Measurements from ENCODE around the gene PIK3R3. TPM values are rescaled to one million over a fixed set of nuclear protein-coding genes. Genes with fewer than 3 reads are reported as not detected.

Gene PIK3R3
- total RNA-seq, 1 donor from 2014 or later, result 38.1 TPM

DNA sequence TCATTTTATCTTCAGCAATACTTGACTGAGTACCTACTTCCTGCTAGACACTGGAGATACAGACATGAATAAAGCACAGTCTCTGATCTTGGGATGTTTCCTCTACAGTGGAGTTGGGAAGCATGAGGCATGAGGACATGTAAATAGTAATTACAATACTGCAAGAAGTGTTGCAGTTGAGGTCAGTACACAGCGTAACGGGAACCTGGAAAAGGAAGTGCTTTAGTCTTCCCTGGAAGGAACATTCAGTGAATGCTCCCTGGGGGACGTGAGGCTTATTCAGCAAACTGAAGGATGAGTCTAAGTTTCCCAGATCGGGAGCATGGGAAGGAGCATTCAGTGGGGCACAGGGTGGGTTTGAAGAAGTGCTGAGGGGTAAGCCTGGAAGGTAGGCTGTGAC lies 112.4 kb downstream of the PIK3R3 start:
- Mint-ChIP-seq H3K27me3 (ENCODE audit: unreplicated experiment) (no peaks in the 10 kb centered on the region), H3K36me3 (ENCODE audit: low read depth, unreplicated experiment) (peaks cover 14% of the 10 kb centered on the region), H3K9me3 (ENCODE audit: unreplicated experiment) (no peaks in the 10 kb centered on the region), H3K4me1 (ENCODE audit: unreplicated experiment) (no peaks in the 10 kb centered on the region), H3K27ac (ENCODE audit: unreplicated experiment) (no peak overlapping the region), H3K4me3 (ENCODE audit: unreplicated experiment) (no peak overlapping the region)
- TF ChIP-seq, protein P1, sequence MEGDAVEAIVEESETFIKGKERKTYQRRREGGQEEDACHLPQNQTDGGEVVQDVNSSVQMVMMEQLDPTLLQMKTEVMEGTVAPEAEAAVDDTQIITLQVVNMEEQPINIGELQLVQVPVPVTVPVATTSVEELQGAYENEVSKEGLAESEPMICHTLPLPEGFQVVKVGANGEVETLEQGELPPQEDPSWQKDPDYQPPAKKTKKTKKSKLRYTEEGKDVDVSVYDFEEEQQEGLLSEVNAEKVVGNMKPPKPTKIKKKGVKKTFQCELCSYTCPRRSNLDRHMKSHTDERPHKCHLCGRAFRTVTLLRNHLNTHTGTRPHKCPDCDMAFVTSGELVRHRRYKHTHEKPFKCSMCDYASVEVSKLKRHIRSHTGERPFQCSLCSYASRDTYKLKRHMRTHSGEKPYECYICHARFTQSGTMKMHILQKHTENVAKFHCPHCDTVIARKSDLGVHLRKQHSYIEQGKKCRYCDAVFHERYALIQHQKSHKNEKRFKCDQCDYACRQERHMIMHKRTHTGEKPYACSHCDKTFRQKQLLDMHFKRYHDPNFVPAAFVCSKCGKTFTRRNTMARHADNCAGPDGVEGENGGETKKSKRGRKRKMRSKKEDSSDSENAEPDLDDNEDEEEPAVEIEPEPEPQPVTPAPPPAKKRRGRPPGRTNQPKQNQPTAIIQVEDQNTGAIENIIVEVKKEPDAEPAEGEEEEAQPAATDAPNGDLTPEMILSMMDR (IDR thresholded peaks at IDR 0.05; ENCODE audit: unreplicated experiment), result no peak
- no peak for DNase-seq (ENCODE audit: low spot score)

DNA sequence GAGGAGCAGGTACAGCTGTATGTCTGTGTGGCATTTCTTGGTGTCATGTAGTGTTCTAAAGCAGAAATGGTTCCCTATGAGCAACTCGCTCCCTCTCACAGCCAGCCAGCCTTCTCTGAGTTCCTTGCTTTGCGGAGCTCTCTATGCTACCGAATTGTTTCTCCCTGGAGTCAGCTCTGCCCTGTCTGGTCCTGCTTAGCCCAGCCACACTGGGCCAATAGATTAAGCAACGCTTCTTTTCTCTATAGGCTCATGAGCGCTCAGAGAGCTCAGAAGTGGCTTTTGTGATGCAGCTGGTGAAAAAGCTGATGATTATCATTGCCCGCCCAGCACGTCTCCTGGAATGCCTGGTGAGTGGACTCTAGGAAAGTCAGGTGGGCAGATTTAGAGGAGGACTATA lies 113.1 kb downstream of the PIK3R3 start:
- DNase-seq (ENCODE audit: low spot score), result no peak
- TF ChIP-seq, protein P1 (IDR thresholded peaks at IDR 0.05; ENCODE audit: unreplicated experiment), result no peak
- H3K4me3 Mint-ChIP-seq (ENCODE audit: unreplicated experiment), result no peak overlapping the region

DNA sequence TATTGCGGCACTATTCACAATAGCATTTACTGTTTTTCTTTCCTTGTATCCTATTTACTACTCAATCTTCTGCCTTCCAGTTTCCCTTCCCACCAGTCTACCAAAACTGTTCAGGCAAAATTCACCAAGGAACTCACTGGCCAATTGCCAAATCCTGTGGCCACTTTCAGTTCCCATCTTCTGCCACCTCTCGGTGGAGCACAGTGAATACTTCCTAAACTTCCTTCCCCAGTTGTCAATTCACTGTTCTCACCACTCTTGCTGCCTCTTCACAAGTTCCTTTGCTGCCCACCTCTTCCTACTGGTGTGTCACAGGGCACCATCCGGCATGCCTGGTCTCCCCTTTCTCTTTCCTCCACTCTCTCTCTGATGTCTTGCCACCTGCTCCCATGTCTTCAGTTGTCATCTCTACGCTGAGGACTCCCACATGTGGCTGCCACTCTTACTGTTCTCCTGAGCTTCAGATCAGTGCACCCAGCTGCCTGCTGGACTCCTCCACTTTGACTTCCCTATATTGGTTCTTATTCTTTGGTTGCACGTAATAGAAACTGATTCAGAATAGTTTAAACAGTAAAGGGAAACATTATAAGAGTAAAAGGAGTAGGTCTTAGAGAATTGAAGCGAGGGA lies 114.4 kb downstream of the PIK3R3 start:
- Mint-ChIP-seq H3K36me3 (ENCODE audit: low read depth, unreplicated experiment) (peaks cover 4% of the 10 kb centered on the region), H3K27me3 (ENCODE audit: unreplicated experiment) (no peaks in the 10 kb centered on the region), H3K9me3 (ENCODE audit: unreplicated experiment) (no peaks in the 10 kb centered on the region), H3K4me3 (ENCODE audit: unreplicated experiment) (no peak overlapping the region), H3K4me1 (ENCODE audit: unreplicated experiment) (no peaks in the 10 kb centered on the region), H3K27ac (ENCODE audit: unreplicated experiment) (no peak overlapping the region)
- no peak for DNase-seq (ENCODE audit: low spot score)
- TF ChIP-seq, protein P1 (IDR thresholded peaks at IDR 0.05; ENCODE audit: unreplicated experiment), result no peak

More for the DNA sequence above, 113.1 kb downstream of the PIK3R3 start:
- Mint-ChIP-seq H3K9me3 (ENCODE audit: unreplicated experiment) (no peaks in the 10 kb centered on the region), H3K4me1 (ENCODE audit: unreplicated experiment) (no peaks in the 10 kb centered on the region), H3K36me3 (ENCODE audit: low read depth, unreplicated experiment) (peaks cover 12% of the 10 kb centered on the region), H3K27me3 (ENCODE audit: unreplicated experiment) (no peaks in the 10 kb centered on the region), H3K27ac (ENCODE audit: unreplicated experiment) (no peak overlapping the region)

DNA sequence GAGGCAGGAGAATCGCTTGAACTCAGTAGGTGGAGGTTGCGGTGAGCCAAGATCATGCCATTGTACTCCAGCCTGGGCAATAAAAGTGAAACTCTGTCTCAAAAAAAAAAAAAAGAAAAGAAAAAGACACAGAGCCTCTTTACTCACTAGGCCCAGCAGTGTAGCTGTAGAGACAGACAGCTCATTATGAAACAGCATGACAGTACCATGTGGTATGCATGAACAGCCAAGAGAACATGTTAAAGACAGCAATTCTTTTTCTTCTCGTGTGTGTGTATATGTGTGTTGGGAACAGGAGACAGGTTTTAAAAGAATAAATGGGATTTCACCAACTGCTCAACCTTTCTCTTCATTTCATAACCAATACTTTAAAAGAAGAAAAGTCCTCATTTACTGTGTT lies 118.8 kb downstream of the PIK3R3 start:
- Mint-ChIP-seq H3K4me3 (ENCODE audit: unreplicated experiment) (no peak overlapping the region), H3K27me3 (ENCODE audit: unreplicated experiment) (no peaks in the 10 kb centered on the region), H3K36me3 (ENCODE audit: low read depth, unreplicated experiment) (peaks cover 10% of the 10 kb centered on the region), H3K4me1 (ENCODE audit: unreplicated experiment) (peaks cover 3% of the 10 kb centered on the region), H3K9me3 (ENCODE audit: unreplicated experiment) (no peaks in the 10 kb centered on the region), H3K27ac (ENCODE audit: unreplicated experiment) (no peak overlapping the region)
- TF ChIP-seq, protein P1 (IDR thresholded peaks at IDR 0.05; ENCODE audit: unreplicated experiment), result no peak
- DNase-seq (ENCODE audit: low spot score), result no peak

DNA sequence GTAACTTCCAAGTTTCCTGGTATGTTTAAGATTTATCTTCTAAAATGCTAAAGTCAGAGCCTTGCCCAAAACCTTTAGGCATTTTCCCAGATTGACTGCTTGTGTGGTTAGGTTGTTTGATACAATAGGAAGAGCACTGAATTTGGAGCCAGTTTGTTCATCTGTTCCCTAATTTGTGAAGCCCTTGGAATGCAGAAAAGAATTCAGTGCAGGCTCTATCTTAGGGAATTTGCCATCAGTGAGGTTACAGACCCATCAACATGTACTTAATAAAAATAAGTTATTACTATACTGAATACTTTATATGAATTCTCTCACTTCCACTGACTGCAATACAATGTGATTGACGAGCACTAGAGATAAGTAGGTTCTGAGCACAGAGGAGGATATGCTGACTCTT lies 120.2 kb downstream of the PIK3R3 start:
- H3K36me3 Mint-ChIP-seq (ENCODE audit: low read depth, unreplicated experiment), result peaks cover 18% of the 10 kb centered on the region
- DNase-seq (ENCODE audit: low spot score), result no peak
- TF ChIP-seq, protein P1 (IDR thresholded peaks at IDR 0.05; ENCODE audit: unreplicated experiment), result no peak

More for the DNA sequence above, 120.2 kb downstream of the PIK3R3 start:
- H3K4me3 Mint-ChIP-seq (ENCODE audit: unreplicated experiment), result no peak overlapping the region
- no peaks in the 10 kb centered on the region for H3K9me3 Mint-ChIP-seq (ENCODE audit: unreplicated experiment)
- no peaks in the 10 kb centered on the region for H3K27me3 Mint-ChIP-seq (ENCODE audit: unreplicated experiment)
- H3K4me1 Mint-ChIP-seq (ENCODE audit: unreplicated experiment), result peaks cover 3% of the 10 kb centered on the region
- H3K27ac Mint-ChIP-seq (ENCODE audit: unreplicated experiment), result no peak overlapping the region

Measured in endothelial cell (in vitro differentiated cells).